LNCAP (cell line): ENCODE data around the gene BCOR.

Experiments
- CTCF ChIP-seq: fragments of 450-650 bp; IDR thresholded peaks from 2 replicates; pipeline ENCODE4 v1.5.1; 2017; ENCODE audit warnings: mild to moderate bottlenecking

Gene BCOR

GRCh38 chrX:40143987-40144386 is 46.2 kb upstream of the BCOR start:
- TF ChIP-seq CTCF, result no peak

GRCh38 chrX:40143001-40143400 is 45.2 kb upstream of the BCOR start:
- TF ChIP-seq CTCF, result no peak

GRCh38 chrX:40142417-40142816 is 44.7 kb upstream of the BCOR start:
- no peak for TF ChIP-seq CTCF

GRCh38 chrX:40140706-40141499 is 43.1 kb upstream of the BCOR start:
- no peak for TF ChIP-seq CTCF

- no peak for TF ChIP-seq CTCF
Measured at GRCh38 chrX:40132751-40133150, 35.0 kb upstream of the BCOR start.

- TF ChIP-seq CTCF, result no peak
Measured at GRCh38 chrX:40131654-40132337, 34.0 kb upstream of the BCOR start.

GRCh38 chrX:40130207-40130606 is 32.4 kb upstream of the BCOR start:
- no peak for TF ChIP-seq CTCF
